Neural cell (in vitro differentiated cells): ENCODE data around the gene PTOV1. TPM values are rescaled to one million over a fixed set of nuclear protein-coding genes. Genes with fewer than 3 reads are reported as not detected.
A peak's percentile ranks its signal among the peaks of the same experiment; 100 is the strongest.

Experiments
- H2AFZ ChIP-seq: fragments of 200-600, 300-800 bp; sonication (generic), shearing (Covaris generic); 2 replicates; pipeline ENCODE4 v1.6.0; 2014; ENCODE audit warnings: low read depth, mild to moderate bottlenecking, antibody characterized with exemption, low read length, moderate library complexity
- H3F3A ChIP-seq: fragments of 200-600 bp; shearing (Covaris generic); 2 replicates; pipeline ENCODE4 v1.6.1; 2016; ENCODE audit warnings: mild to moderate bottlenecking, moderate library complexity, mixed read lengths, antibody characterized with exemption, low read length; ENCODE audit not compliant: insufficient read depth, poor library complexity, severe bottlenecking
- H3K27ac ChIP-seq: fragments of 200-600, 300-800 bp; sonication (generic), shearing (Covaris generic); 2 replicates; pipeline ENCODE4 v1.5.1; 2014; ENCODE audit warnings: mild to moderate bottlenecking, low read length, moderate library complexity
- H3K27me3 ChIP-seq: fragments of 300-800, 200-600 bp; sonication (generic), shearing (Covaris generic); 2 replicates; pipeline ENCODE4 v1.6.0; 2014; ENCODE audit warnings: mild to moderate bottlenecking, low read depth, low read length, moderate library complexity; ENCODE audit not compliant: insufficient read depth
- H3K36me3 ChIP-seq: fragments of 300-800, 200-600 bp; sonication (generic), shearing (Covaris generic); 2 replicates; pipeline ENCODE4 v1.5.1; 2014; ENCODE audit warnings: mild to moderate bottlenecking, antibody characterized with exemption, low read length, moderate library complexity; ENCODE audit not compliant: insufficient read depth
- H3K4me2 ChIP-seq: fragments of 300-800, 200-600 bp; sonication (generic), shearing (Covaris generic); 2 replicates; pipeline ENCODE4 v1.6.0; 2014; ENCODE audit warnings: mild to moderate bottlenecking, low read length
- H3K4me3 ChIP-seq: fragments of 300-800, 200-600 bp; sonication (generic), shearing (Covaris generic); 2 replicates; pipeline ENCODE4 v1.5.1; 2014; ENCODE audit warnings: mild to moderate bottlenecking, low read length, moderate library complexity
- H3K79me2 ChIP-seq: fragments of 200-600 bp; shearing (Covaris generic); replicated peaks from 2 replicates; pipeline ENCODE4 v1.6.0; 2014; ENCODE audit warnings: mild to moderate bottlenecking, low read length, moderate library complexity; ENCODE audit not compliant: insufficient read depth
- H3K9ac ChIP-seq: fragments of 300-800, 200-600 bp; sonication (generic), shearing (Covaris generic); 2 replicates; pipeline ENCODE4 v1.6.1; 2016; ENCODE audit warnings: mild to moderate bottlenecking, low read length, mixed read lengths
- H3K9me2 ChIP-seq: fragments of 200-600 bp; shearing (Covaris generic); 2 replicates; pipeline ENCODE4 v1.6.1; 2016; ENCODE audit warnings: mild to moderate bottlenecking, low read length, mixed read lengths; ENCODE audit not compliant: insufficient read depth
- H3K9me3 ChIP-seq: fragments of 200-600, 300-800 bp; sonication (generic), shearing (Covaris generic); 2 replicates; pipeline ENCODE4 v1.6.1; 2016; ENCODE audit warnings: mild to moderate bottlenecking, mixed run types, low read length, moderate library complexity, mixed read lengths
- H4K20me1 ChIP-seq: fragments of 200-600 bp; shearing (Covaris generic); 2 replicates; pipeline ENCODE4 v1.6.1; 2016; ENCODE audit warnings: mild to moderate bottlenecking, mixed run types; ENCODE audit not compliant: insufficient read depth
- EP300 ChIP-seq: fragments of 450-650 bp; conservative IDR thresholded peaks from 2 replicates; pipeline ENCODE4 v1.6.1; 2014; ENCODE audit warnings: antibody characterized with exemption, mild to moderate bottlenecking, moderate library complexity; ENCODE audit not compliant: poor library complexity, severe bottlenecking
- EZH2 ChIP-seq: fragments of 200-600, 300-800 bp; shearing (Covaris generic), sonication (generic); IDR thresholded peaks from 2 replicates; pipeline ENCODE4 v1.6.1; 2014; ENCODE audit warnings: antibody characterized with exemption, low read length, borderline replicate concordance, mild to moderate bottlenecking; ENCODE audit not compliant: insufficient read depth, poor library complexity, severe bottlenecking
- MXI1 ChIP-seq: fragments of 450-650 bp; conservative IDR thresholded peaks from 2 replicates; pipeline ENCODE4 v1.6.1; 2014; ENCODE audit warnings: antibody characterized with exemption, mild to moderate bottlenecking; ENCODE audit not compliant: poor library complexity, severe bottlenecking
- POLR2AphosphoS5 ChIP-seq: IDR thresholded peaks from 2 replicates; pipeline ENCODE4 v1.6.1; 2012
- RAD21 ChIP-seq: fragments of 450-650 bp; conservative IDR thresholded peaks from 2 replicates; pipeline ENCODE4 v1.6.1; 2014; ENCODE audit warnings: antibody characterized with exemption, mild to moderate bottlenecking, moderate library complexity
- REST ChIP-seq: IDR thresholded peaks from 2 replicates; pipeline ENCODE4 v1.6.1; 2012; ENCODE audit warnings: borderline replicate concordance
- SMC3 ChIP-seq: fragments of 450-650 bp; conservative IDR thresholded peaks from 2 replicates; pipeline ENCODE4 v1.6.1; 2014; ENCODE audit warnings: antibody characterized with exemption, mild to moderate bottlenecking, moderate library complexity; ENCODE audit not compliant: poor library complexity
- TAF1 ChIP-seq: IDR thresholded peaks from 2 replicates; pipeline ENCODE4 v1.6.1; 2012; ENCODE audit warnings: low read depth
- polyA plus RNA-seq: library from polyadenylated mRNA; depleted of rRNA; stranded (reverse); fragments of >200 nt; gene quantifications from 2 replicates; pipeline ENCODE4 v1.2.3, GENCODE V29; 2014
- TF ChIP-seq, protein P1 (sequence below): fragments of 450-650 bp; IDR thresholded peaks from 2 replicates; pipeline ENCODE4 v1.5.1; 2014; ENCODE audit warnings: antibody characterized with exemption, mild to moderate bottlenecking, moderate library complexity; ENCODE audit not compliant: poor library complexity, severe bottlenecking

Gene PTOV1
- polyA plus RNA-seq, 1 donor from 2014 or later, result 199 TPM

- H2AFZ ChIP-seq, result peak within 1 kb of the TSS; percentile 68
- H3K9me3 ChIP-seq, result no peaks in the 10 kb centered on the region
- peak; percentile 79 for TF ChIP-seq REST
- TF ChIP-seq EZH2, result no peak
- TF ChIP-seq RAD21, result peak; percentile 56
- TF ChIP-seq TAF1, result peak; percentile 86
- peak; percentile 85 for TF ChIP-seq MXI1
- TF ChIP-seq, protein P1, sequence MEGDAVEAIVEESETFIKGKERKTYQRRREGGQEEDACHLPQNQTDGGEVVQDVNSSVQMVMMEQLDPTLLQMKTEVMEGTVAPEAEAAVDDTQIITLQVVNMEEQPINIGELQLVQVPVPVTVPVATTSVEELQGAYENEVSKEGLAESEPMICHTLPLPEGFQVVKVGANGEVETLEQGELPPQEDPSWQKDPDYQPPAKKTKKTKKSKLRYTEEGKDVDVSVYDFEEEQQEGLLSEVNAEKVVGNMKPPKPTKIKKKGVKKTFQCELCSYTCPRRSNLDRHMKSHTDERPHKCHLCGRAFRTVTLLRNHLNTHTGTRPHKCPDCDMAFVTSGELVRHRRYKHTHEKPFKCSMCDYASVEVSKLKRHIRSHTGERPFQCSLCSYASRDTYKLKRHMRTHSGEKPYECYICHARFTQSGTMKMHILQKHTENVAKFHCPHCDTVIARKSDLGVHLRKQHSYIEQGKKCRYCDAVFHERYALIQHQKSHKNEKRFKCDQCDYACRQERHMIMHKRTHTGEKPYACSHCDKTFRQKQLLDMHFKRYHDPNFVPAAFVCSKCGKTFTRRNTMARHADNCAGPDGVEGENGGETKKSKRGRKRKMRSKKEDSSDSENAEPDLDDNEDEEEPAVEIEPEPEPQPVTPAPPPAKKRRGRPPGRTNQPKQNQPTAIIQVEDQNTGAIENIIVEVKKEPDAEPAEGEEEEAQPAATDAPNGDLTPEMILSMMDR, result peak; percentile 63
- TF ChIP-seq SMC3, result peak; percentile 66
- TF ChIP-seq POLR2AphosphoS5, result peak; percentile 67
- TF ChIP-seq EP300, result peak; percentile 81
- no peaks in the 10 kb centered on the region for H4K20me1 ChIP-seq
- H3K4me2 ChIP-seq, result peak within 1 kb of the TSS; percentile 94
- H3F3A ChIP-seq, result no peaks in the 10 kb centered on the region
- H3K27me3 ChIP-seq, result no peaks in the 10 kb centered on the region
- H3K27ac ChIP-seq, result peak within 1 kb of the TSS; percentile 97
- H3K9me2 ChIP-seq, result no peaks in the 10 kb centered on the region
- peaks cover 2% of the 10 kb centered on the region for H3K79me2 ChIP-seq
- peak within 1 kb of the TSS; percentile 82 for H3K9ac ChIP-seq
- no peaks in the 10 kb centered on the region for H3K36me3 ChIP-seq
- H3K4me3 ChIP-seq, result peak within 1 kb of the TSS; percentile 74
Observed at GRCh38 chr19:49812997-49813861, 37.7 kb upstream of the PTOV1 start, which contains the start of gene FUZ. FUZ (minus strand) TSS chr19:49813292; CDS start chr19:49813106, 186 bp downstream.

DNA sequence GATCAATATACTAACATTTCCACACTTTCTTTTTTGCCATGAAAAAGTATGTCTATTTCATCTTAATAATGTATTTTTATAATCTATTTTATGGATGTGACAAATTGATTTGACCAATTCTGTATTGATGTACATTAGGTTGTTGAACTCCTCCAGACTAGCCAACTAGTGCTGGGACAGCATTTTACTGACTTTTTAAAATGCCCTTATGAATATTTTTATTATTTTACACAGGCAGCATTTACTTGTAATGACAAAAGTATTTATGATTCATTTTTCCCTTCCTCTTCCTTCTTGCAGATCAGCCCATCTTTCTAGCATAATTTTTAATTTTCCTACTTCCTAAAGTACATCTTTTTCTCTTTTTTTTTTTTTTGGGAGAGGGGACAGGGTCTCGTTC, 36.9 kb upstream of the PTOV1 start:
- no peaks in the 10 kb centered on the region for H3K36me3 ChIP-seq
- peak overlapping the region; percentile 82 for H3K9ac ChIP-seq
- peak overlapping the region; percentile 54 for H2AFZ ChIP-seq

More for the DNA sequence above, 36.9 kb upstream of the PTOV1 start:
- peak overlapping the region; percentile 74 for H3K4me3 ChIP-seq
- H3K27ac ChIP-seq, result peak overlapping the region; percentile 97
- H3K27me3 ChIP-seq, result no peaks in the 10 kb centered on the region
- TF ChIP-seq POLR2AphosphoS5 (no peak), TAF1 (no peak), RAD21 (no peak), MXI1 (no peak), SMC3 (no peak), REST (no peak), EP300 (no peak), EZH2 (no peak)
- TF ChIP-seq, protein P1, result no peak
- peaks cover 9% of the 10 kb centered on the region for H3K79me2 ChIP-seq
- peak overlapping the region; percentile 94 for H3K4me2 ChIP-seq
- H4K20me1 ChIP-seq, result no peaks in the 10 kb centered on the region
- H3K9me3 ChIP-seq, result no peaks in the 10 kb centered on the region
- no peaks in the 10 kb centered on the region for H3F3A ChIP-seq
- H3K9me2 ChIP-seq, result no peaks in the 10 kb centered on the region
